Putamen (tissue), 1 donor: ENCODE data around the gene SH2D6.
"Not testable (repeated sequence)": the region's sequence is repeated elsewhere in the genome, so short reads cannot be mapped to it uniquely, and the experiment has no call there.

ENCODE experiments used
- DNase-seq: peaks from one replicate; pipeline ENCODE4 v3.0.0-alpha.2; 2016; ENCODE audit warnings: low spot score

SH2D6 gene

GRCh38 chr2:85398426-85399182 lies 19.9 kb upstream of the SH2D6 start:
- DNase-seq, result no peak

DNA sequence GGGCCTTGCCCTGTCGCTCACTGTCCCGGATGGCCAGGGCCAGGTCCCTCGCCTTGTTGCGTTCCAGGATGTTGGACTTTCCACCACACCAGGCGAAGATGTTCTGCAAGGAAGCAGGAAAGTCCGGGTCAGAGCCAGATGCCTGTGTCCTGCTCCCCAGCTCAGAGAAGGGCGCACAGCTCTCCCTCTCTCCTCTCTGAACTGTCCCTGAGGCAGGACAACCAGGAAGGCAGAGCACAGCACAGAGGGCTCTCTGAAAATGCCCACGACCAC lies 19.4 kb upstream of the SH2D6 start:
- DNase-seq, result no peak

DNA sequence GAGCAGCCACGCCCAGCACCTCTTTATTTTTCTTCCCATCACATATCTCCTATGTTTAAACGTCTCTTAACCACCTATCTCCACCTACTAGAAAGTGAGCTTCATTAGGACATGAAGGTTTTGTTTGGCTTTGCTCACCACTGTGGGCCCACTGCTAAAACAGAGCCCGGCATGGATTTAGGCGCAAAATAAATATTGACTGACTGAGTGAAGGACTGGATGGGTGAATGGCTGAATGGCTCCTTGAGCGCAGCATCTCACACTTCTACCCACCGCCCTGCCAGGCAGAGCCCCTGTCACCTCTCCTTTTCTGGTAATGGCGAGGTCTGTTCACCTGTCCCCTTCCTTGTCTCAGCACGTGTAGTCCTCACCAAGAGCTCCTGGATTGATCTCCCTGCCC lies 18.5 kb upstream of the SH2D6 start:
- no peak for DNase-seq

DNA sequence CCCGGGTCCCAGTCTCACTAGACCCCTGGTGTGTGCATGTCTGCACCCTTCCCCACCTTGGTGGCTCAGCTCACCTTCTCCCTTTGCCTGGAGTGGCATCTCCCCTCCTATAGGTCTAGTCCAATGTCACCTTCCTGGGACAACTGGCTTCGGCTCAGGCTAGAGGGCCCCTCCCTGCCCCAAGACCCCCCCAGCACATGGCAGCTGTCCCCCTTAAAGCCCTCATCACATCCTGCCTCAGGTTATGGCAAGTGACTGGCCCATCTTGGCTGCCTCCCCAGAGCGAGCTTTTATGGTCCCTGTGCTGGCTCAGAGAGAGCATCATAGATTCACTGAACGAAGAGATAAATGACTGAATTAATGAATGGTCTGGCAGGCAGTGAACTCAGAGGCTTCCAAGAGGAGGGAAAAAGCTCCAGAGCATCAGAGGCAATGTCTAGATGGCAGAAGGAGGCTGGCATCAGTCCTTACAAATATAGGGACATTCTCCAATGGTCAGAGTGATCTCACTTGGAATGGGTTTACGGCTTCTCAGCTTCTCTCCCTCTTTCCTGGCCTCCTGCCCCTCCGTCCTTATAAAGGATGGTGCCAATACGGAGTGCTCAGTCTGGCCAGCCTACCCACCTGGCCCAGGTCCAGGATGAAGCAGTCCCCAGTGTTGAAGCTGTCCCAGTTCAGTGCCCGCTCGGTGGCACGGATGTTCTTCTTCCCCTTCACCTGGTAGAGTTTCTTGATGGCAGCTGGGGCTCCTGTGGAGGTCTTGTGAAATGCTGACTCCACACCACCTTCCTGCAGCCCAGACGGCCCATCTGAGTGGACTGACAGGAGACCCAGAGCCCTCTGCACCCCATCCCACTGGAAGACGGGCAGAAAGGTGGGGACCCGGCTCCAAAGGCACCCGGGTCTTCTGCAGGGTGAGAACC lies 17.7 kb upstream of the SH2D6 start:
- no peak for DNase-seq

DNA sequence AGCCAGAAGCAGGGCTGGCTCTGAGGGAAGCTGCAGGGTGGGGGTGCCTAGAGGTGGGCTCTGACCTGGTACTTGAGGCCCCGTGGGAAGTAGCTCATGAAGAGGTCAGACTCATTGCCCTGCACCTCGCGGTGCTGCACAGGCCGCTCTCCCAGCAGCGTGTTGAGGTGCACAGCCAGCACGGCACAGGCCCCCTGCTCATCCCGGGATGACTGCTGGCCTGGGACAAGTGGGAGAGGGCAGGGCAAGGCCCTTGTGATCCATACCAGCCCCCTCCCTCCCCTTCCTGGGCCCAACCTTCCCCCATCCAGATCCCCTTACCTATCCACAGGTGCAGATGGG lies 17.1 kb upstream of the SH2D6 start:
- no peak for DNase-seq

- no peak for DNase-seq
Observed at GRCh38 chr2:85401844-85402243, 16.7 kb upstream of the SH2D6 start.

DNA sequence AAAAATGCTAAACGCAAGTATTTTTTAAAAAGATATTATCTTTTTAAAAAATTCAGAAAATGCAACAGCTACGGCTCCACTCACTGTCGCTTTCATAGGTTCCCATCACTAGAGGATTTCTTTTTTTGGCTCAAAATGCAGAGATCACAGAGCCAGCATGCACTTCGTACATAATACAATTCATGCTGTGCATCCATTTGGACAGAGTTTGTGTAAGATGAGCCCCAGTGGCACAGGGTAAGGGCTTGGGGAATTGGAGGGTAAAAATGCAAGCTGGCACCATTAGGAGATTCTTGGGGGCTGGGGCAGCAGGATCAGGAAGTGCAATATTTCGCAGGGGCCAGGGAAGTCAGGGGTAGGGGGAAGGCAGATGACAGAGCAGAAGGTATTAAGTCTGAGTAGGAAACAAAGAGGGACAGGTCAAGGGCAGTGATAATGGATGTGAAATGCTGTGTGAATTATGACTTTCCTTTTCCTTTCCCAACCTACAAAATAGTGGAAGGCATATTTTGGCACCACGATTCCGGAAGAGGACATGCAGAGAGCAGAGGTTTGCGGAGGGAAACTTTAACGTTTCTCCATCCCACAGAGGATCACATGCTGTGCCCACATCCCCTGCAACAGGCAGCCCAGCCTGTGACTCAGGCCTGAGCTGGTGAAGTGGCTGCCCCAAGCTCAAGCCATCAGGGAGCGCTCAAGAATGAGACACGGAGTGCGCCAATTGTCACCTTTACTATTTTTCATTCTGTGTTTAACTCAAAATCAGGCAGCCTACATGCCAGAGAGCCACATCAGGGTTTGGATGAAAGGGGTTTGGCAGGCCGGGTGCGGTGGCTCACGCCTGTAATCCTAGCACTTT lies 13.1 kb upstream of the SH2D6 start:
- DNase-seq, result no peak

DNA sequence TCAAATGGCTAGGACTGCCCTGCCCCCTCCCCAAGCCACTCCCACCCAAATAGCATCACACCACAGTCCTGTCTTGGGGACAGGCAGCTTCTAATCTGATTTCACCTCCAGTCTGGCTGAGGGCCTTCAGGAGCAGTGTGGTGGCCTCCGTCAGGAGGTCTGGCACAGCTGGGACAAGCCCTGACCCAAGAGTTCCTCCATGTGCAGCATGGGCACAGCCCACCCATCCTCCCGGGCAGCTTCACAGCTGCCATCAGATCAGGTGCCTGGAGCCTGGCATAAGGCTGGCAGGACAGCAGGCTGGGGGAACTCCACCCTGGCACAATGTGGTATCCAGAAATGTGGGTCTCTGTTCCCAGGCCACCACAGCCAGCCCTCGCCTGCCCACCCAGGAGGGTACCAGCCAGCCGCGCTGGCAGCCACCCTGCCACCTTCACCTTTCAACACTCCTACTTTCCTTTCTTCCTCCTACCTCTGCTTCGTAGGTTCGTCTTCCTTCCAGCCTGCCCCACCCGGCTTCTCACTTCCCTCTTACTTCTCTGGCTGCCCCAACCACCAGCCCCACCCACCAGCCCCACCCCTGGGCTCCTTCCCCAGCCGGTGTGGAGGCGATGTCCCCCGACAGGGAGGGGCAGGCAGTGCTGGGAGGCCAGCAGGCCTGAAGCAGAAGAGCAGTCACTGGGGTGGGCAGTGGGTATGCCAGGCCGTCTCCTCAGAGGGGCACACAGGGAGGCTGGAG lies 8.5 kb upstream of the SH2D6 start, which contains the start of gene CAPG:
Gene CAPG (minus strand): TSS at position 522 of the 739 bp plus-strand sequence. CDS start 8,221 bp downstream, outside the sequence.
- no peak for DNase-seq

- no peak for DNase-seq
Observed at GRCh38 chr2:85410584-85411404, 7.7 kb upstream of the SH2D6 start.

GRCh38 chr2:85411405-85411748 lies 7.1 kb upstream of the SH2D6 start:
- DNase-seq, result no peak

DNA sequence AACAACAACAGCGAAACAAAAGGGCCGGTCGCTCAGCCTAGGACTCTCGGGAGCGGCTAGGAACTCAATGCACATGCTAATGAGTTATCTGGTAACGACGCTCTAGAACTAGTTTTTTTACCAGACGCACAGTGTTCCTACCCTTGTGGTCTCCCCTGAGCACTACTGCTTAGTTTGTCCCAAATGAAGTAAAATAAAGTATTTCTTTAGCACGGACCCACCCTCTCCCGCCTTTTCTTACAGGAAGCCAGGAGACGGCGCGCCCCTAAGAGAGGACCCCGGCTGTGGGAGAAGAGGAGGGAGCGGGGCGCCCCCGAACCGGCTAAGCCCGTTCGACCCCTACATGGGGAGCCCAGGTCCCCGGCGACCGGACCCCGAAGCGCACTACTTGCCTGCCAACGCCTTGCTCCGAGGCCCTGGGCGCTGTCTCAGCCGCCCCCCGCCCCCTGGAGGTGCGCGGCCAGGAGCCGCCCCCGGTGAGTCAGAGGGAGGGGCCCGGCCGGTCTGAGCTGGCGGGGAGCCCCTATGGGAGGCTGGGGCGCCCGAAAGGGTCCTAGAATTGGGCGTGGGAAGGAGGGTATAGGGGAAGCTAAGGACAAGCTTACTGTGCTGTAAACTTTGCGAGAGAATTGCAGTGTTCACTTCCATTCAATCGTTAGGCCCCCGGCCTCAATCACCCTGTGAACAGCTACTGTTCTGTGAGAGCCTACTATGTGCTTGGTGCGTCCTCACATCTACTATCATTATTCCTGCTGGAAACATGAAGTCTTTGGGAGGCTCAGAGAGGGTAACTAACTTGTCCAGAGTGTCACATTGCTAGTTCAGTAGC lies 4.7 kb upstream of the SH2D6 start:
- no peak for DNase-seq

DNA sequence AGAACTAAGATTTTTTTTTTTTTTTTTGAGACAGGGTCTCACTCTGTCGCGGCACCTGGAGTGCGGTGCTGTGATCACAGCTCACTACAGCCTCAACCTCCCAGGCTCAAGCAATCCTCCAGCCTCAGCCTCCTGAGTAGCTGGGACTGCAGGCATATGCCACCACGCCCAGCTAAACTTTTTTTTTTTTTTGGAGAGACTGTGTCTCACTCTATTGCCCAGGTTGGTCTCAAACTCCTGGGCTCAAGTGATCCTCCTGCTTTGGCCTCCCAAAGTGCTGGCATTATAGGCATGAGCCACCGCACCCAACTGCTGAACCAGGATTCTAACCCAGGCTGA lies 4.1 kb upstream of the SH2D6 start:
- DNase-seq, result not testable (repeated sequence)

- DNase-seq, result no peak
Observed at GRCh38 chr2:85414761-85415553, 3.6 kb upstream of the SH2D6 start.

GRCh38 chr2:85415980-85416650 lies 2.4 kb upstream of the SH2D6 start:
- no peak for DNase-seq

DNA sequence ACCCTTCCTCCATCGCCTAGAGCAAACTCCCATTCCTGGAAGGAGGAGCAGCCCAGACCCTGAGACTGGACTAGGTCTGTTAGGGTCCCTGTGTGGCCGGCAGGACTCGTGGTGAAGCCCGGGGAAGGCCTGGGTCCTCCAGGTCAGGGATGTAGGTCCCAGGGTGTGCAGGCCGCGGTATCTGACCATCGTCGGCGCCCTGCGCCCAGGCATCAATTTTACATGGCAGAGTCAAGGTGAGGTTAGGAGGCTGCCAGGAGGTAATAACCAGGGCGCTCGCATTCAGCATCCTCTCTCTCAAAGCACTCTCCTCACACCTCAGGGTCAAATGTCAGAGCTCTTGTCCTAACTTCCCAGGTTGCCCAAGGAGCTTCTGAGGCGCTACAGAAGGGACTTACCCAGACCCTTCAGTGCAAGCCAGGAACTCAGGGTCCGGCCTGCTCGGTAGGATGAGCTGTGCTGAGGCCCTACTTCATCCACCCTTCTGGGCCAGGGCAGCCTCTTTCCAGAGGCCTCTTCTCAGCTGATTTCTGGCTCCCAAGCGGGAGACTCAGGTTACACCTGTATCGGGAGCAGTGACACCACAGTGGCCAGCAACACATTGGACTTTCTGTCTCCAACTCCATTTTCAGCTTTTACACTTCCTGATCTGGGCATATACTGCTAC lies 628 bp downstream of the SH2D6 start:
- DNase-seq, result no peak

GRCh38 chr2:85420536-85421259 lies 2.2 kb downstream of the SH2D6 start:
- peak; percentile 91 for DNase-seq

- DNase-seq, result no peak
Observed at GRCh38 chr2:85421260-85422071, 3.0 kb downstream of the SH2D6 start.
